Smooth muscle cell (in vitro differentiated cells): Measurements from ENCODE around the gene ATRNL1. TPM values are rescaled to one million over a fixed set of nuclear protein-coding genes. Genes with fewer than 3 reads are reported as not detected.

Source experiments
- DNase-seq: peaks from one replicate; lab custom pipeline; 2025; ENCODE audit not compliant: unreplicated experiment; lab: John Stamatoyannopoulos, UW
- H2AFZ ChIP-seq: fragments of 200-600 bp; sonication (generic); 2 replicates; pipeline ENCODE4 v1.6.0; 2016; ENCODE audit warnings: antibody characterized with exemption, low read depth, mild to moderate bottlenecking
- H3F3A ChIP-seq: fragments of 200-600 bp; sonication (generic); 2 replicates; pipeline ENCODE4 v1.6.0; 2017; ENCODE audit warnings: antibody characterized with exemption, low read depth
- H3K27ac ChIP-seq: fragments of 200-600 bp; sonication (generic); 2 replicates; pipeline ENCODE4 v1.5.1; 2016; ENCODE audit warnings: low read depth, mild to moderate bottlenecking
- H3K27me3 ChIP-seq: fragments of 200-600 bp; sonication (generic); 2 replicates; pipeline ENCODE4 v1.6.1; 2016; ENCODE audit warnings: low read depth, mild to moderate bottlenecking
- H3K36me3 ChIP-seq: fragments of 200-600 bp; sonication (generic); 2 replicates; pipeline ENCODE4 v1.5.1; 2016; ENCODE audit warnings: low read depth
- H3K4me1 ChIP-seq: fragments of 200-600 bp; sonication (generic); 2 replicates; pipeline ENCODE4 v1.5.1; 2016; ENCODE audit warnings: low read depth
- H3K4me2 ChIP-seq: fragments of 200-600 bp; sonication (generic); 2 replicates; pipeline ENCODE4 v1.6.0; 2016; ENCODE audit warnings: mild to moderate bottlenecking
- H3K4me3 ChIP-seq: fragments of 200-600 bp; sonication (generic); 2 replicates; pipeline ENCODE4 v1.5.1; 2016; ENCODE audit warnings: mild to moderate bottlenecking
- H3K79me2 ChIP-seq: fragments of 200-600 bp; sonication (generic); 2 replicates; pipeline ENCODE4 v1.6.0; 2016; ENCODE audit warnings: low read depth, mild to moderate bottlenecking
- H3K9ac ChIP-seq: fragments of 200-600 bp; sonication (generic); 2 replicates; pipeline ENCODE4 v1.6.0; 2016; ENCODE audit warnings: low read depth
- H3K9me3 ChIP-seq: fragments of 200-600 bp; sonication (generic); replicated peaks from 2 replicates; pipeline ENCODE4 v1.5.1; 2016; ENCODE audit warnings: low read depth
- H4K20me1 ChIP-seq: fragments of 200-600 bp; sonication (generic); 2 replicates; pipeline ENCODE4 v1.6.0; 2016; ENCODE audit warnings: low read depth
- CTCF ChIP-seq: fragments of 200-600 bp; sonication (generic); IDR thresholded peaks from 2 replicates; pipeline ENCODE4 v1.5.1; 2017; ENCODE audit warnings: borderline replicate concordance, mild to moderate bottlenecking, antibody characterized with exemption; ENCODE audit not compliant: insufficient read depth, poor library complexity, severe bottlenecking
- WGBS: methylation state at CpG from one replicate; pipeline ENCODE4 v1.1.7; 2016; ENCODE audit warnings: low lambda C conversion rate; 5-methylcytosine and 5-hydroxymethylcytosine counted together
- polyA plus RNA-seq: library from polyadenylated mRNA; unstranded; fragments of >200 nt; fragmentation: Nextera tagmentation; extraction: Ambion mirVana; gene quantifications from 2 replicates; pipeline ENCODE4 v1.2.1, GENCODE V29; 2016
- total RNA-seq: library from RNA; depleted of rRNA; stranded (reverse); fragments of >200 nt; gene quantifications from 2 replicates; pipeline ENCODE4 v1.2.3, GENCODE V29; 2014

The ATRNL1 gene
- total and polyA plus RNA-seq, 2 experiments from 2014 or later: 2.7 to 14.9 TPM

GRCh38 chr10:115849197-115849596 lies 756.0 kb downstream of the ATRNL1 start:
- H3K4me3 ChIP-seq: no peak overlapping the region
- no peaks in the 10 kb centered on the region for H3K9me3 ChIP-seq
- no peak for TF ChIP-seq CTCF
- no peak for DNase-seq
- H4K20me1 ChIP-seq: no peaks in the 10 kb centered on the region
- no peak overlapping the region for H3K9ac ChIP-seq
- H3K36me3 ChIP-seq: no peaks in the 10 kb centered on the region
- no peaks in the 10 kb centered on the region for H3K4me1 ChIP-seq
- H3K79me2 ChIP-seq: no peaks in the 10 kb centered on the region
- no peak overlapping the region for H3K27ac ChIP-seq
- H3K4me2 ChIP-seq: no peak overlapping the region
- no peak overlapping the region for H2AFZ ChIP-seq
- no peaks in the 10 kb centered on the region for H3K27me3 ChIP-seq
- WGBS: 82% methylated on average over 2 of the region's 2 CpGs
- H3F3A ChIP-seq: no peaks in the 10 kb centered on the region

GRCh38 chr10:115850666-115851065 lies 757.5 kb downstream of the ATRNL1 start:
- Histone ChIP-seq H3K9me3 (no peaks in the 10 kb centered on the region), H4K20me1 (no peaks in the 10 kb centered on the region), H3K4me3 (no peak overlapping the region), H3K4me2 (no peak overlapping the region), H3K36me3 (no peaks in the 10 kb centered on the region), H3K79me2 (no peaks in the 10 kb centered on the region), H3K27me3 (no peaks in the 10 kb centered on the region), H2AFZ (no peak overlapping the region), H3F3A (no peaks in the 10 kb centered on the region), H3K4me1 (no peaks in the 10 kb centered on the region), H3K27ac (no peak overlapping the region), H3K9ac (no peak overlapping the region)
- TF ChIP-seq CTCF: no peak
- DNase-seq: no peak
- WGBS: 92% methylated on average over 1 of the region's 1 CpG

- TF ChIP-seq CTCF: no peak
- Histone ChIP-seq H3K27ac (no peak overlapping the region), H3K9me3 (no peaks in the 10 kb centered on the region), H3K79me2 (no peaks in the 10 kb centered on the region), H3K36me3 (no peaks in the 10 kb centered on the region), H3K27me3 (no peaks in the 10 kb centered on the region), H2AFZ (no peak overlapping the region), H3F3A (no peaks in the 10 kb centered on the region), H3K9ac (no peak overlapping the region), H3K4me1 (no peaks in the 10 kb centered on the region), H3K4me3 (no peak overlapping the region), H3K4me2 (no peak overlapping the region), H4K20me1 (no peaks in the 10 kb centered on the region)
- WGBS: 95% methylated on average over 5 of the region's 5 CpGs
- DNase-seq: no peak
These were observed 758.5 kb downstream of the ATRNL1 start for GRCh38 chr10:115851695-115852094.

- H3K9ac ChIP-seq: no peak overlapping the region
- no peaks in the 10 kb centered on the region for H4K20me1 ChIP-seq
- 83% methylated on average over 6 of the region's 6 CpGs for WGBS
- no peaks in the 10 kb centered on the region for H3K9me3 ChIP-seq
- no peaks in the 10 kb centered on the region for H3K36me3 ChIP-seq
- H3F3A ChIP-seq: no peaks in the 10 kb centered on the region
- no peaks in the 10 kb centered on the region for H3K79me2 ChIP-seq
- no peak overlapping the region for H3K4me2 ChIP-seq
- H2AFZ ChIP-seq: no peak overlapping the region
- H3K27me3 ChIP-seq: no peaks in the 10 kb centered on the region
- H3K27ac ChIP-seq: no peak overlapping the region
- DNase-seq: no peak
- no peak for TF ChIP-seq CTCF
- no peak overlapping the region for H3K4me3 ChIP-seq
- H3K4me1 ChIP-seq: no peaks in the 10 kb centered on the region
These were observed 761.7 kb downstream of the ATRNL1 start for GRCh38 chr10:115854740-115855435.
